ENCODE results near the gene TRPM2. TPM values are rescaled to one million over a fixed set of nuclear protein-coding genes. Genes with fewer than 3 reads are reported as not detected.

Gene TRPM2
- total and polyA plus RNA-seq, 9 donors = 0.89 to 1.9 (median 1.5) TPM

DNA sequence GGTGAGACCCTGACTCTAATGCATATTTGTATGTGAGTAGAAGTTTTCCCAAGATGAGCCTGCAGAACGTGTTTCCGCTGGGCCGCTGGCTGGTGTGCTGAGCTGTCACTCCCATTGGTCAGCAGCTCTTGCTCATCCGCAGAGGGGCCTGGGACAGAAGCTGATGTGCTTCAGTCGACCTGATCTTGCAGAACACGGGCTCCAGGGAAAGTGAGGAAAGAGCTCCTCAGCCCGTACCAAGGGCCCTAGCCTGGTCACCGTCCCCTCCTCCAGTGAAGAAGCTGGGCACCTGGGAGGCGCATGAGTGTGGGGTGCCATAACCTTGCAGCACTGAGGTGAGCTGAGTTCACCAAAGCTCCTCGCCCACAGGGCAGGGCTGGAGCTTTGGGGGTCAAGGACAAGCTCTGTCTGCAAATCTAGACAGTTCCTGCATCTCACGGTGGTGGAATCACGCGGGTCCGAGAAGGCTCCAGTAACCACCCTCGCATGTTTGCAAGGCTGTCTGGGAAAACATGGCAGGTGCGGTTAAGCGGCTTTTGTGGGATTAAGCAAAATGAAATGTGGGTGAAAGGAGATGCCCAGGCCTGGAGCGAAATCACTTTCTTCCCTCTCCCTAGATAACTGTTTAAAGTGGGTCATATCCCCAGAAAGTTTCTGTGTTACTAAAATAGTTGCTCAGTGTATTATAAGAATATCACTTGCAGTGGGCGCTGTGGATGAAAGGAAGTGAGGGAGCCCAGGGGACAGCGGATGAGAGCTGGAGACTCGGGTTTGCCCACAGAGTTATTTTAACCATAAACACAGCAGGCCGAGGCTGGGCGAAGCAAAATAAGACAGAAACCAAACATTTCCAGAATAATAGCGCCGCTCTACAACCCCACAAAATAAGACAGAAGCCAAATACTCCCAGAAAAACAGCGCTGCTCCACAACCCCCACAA, 68.8 kb downstream of the TRPM2 start:
- H3K4me3 ChIP-seq (ENCODE audit: low read length) = no peak overlapping the region
- H3K36me3 ChIP-seq (ENCODE audit: control insufficient read depth, insufficient read depth, low read length) = no peaks in the 10 kb centered on the region
- DNase-seq = no peak
- H3K4me1 ChIP-seq (ENCODE audit: control insufficient read depth, insufficient read depth, low read length) = no peaks in the 10 kb centered on the region
- no peaks in the 10 kb centered on the region for H3K27me3 ChIP-seq (ENCODE audit: control insufficient read depth, insufficient read depth, low read length)
- peaks cover 4% of the 10 kb centered on the region for H3K9me3 ChIP-seq (replicated peaks; ENCODE audit: control insufficient read depth, low read depth, low read length)
- no peak overlapping the region for H3K27ac ChIP-seq (ENCODE audit: low read length)
- 75% methylated on average over 15 of the region's 26 CpGs for WGBS (ENCODE audit: insufficient coverage)

DNA sequence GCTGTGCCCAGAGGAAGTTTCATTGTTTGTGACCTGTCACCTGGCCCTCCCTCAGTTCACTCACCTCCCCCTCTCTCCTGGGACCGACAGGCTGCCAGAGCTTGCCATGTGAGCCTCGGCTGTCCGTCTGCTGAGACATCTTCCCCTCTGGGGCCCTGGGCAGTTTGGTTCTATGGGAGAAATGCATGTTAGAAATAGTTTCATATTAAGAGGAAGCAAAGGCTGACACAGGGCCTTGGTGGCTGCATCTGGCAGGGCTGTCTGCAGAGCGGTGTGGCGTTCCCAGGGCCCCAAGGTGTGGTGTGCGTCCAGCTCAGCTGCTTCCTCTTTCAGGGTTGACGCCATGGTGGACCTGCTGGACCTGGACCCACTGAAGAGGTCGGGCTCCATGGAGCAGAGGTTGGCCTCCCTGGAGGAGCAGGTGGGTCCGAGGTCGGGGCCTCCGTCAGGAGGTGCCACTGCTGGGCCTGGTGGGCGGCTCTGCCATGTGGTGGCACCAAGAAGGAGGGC, 69.9 kb downstream of the TRPM2 start:
- H3K27ac ChIP-seq (ENCODE audit: low read length) = no peak overlapping the region
- DNase-seq = no peak
- H3K4me3 ChIP-seq (ENCODE audit: low read length) = no peak overlapping the region
- H3K9me3 ChIP-seq (replicated peaks; ENCODE audit: control insufficient read depth, low read depth, low read length) = no peaks in the 10 kb centered on the region
- no peaks in the 10 kb centered on the region for H3K36me3 ChIP-seq (ENCODE audit: control insufficient read depth, insufficient read depth, low read length)
- WGBS (ENCODE audit: insufficient coverage) = 80% methylated on average over 8 of the region's 12 CpGs
- no peaks in the 10 kb centered on the region for H3K4me1 ChIP-seq (ENCODE audit: control insufficient read depth, insufficient read depth, low read length)
- no peaks in the 10 kb centered on the region for H3K27me3 ChIP-seq (ENCODE audit: control insufficient read depth, insufficient read depth, low read length)

DNA sequence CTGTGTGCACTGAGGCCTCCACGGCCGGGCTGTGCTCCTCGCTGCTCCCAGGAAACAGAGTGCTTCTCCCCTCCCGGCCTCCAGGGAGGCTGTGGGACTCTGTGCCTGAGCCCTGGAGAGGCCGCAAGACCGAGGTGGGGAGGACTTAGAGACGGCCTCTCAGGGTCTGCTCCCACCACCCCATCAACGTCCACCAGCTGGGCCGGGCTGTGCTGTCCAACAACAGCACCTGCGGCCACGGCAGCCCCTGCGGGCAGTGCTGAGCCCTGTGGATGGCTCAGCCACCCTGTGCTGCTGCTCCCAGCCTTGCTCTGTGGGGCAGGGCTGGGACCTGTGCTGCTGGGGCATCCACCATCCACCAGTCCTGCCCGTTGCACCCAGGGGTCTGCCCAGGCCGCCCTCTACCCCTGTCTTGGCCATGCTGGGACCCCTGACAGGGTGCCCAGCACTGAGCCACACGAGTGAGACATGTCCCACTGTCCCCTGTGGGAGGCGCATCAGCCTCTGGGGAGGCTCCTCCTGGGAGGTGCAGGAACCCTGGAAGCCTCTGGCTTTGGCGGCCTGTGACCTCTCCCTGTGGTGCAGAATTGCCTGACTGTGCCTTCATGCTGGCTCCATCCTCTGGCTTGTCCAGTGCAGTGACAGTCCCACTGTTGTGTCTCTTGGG, 70.7 kb downstream of the TRPM2 start:
- H3K9me3 ChIP-seq (replicated peaks; ENCODE audit: control insufficient read depth, low read depth, low read length) = no peaks in the 10 kb centered on the region
- no peak for DNase-seq
- no peak overlapping the region for H3K27ac ChIP-seq (ENCODE audit: low read length)
- no peak overlapping the region for H3K4me3 ChIP-seq (ENCODE audit: low read length)
- 65% methylated on average over 17 of the region's 17 CpGs for WGBS (ENCODE audit: insufficient coverage)
- H3K4me1 ChIP-seq (ENCODE audit: control insufficient read depth, insufficient read depth, low read length) = no peaks in the 10 kb centered on the region
- H3K36me3 ChIP-seq (ENCODE audit: control insufficient read depth, insufficient read depth, low read length) = no peaks in the 10 kb centered on the region
- no peaks in the 10 kb centered on the region for H3K27me3 ChIP-seq (ENCODE audit: control insufficient read depth, insufficient read depth, low read length)

DNA sequence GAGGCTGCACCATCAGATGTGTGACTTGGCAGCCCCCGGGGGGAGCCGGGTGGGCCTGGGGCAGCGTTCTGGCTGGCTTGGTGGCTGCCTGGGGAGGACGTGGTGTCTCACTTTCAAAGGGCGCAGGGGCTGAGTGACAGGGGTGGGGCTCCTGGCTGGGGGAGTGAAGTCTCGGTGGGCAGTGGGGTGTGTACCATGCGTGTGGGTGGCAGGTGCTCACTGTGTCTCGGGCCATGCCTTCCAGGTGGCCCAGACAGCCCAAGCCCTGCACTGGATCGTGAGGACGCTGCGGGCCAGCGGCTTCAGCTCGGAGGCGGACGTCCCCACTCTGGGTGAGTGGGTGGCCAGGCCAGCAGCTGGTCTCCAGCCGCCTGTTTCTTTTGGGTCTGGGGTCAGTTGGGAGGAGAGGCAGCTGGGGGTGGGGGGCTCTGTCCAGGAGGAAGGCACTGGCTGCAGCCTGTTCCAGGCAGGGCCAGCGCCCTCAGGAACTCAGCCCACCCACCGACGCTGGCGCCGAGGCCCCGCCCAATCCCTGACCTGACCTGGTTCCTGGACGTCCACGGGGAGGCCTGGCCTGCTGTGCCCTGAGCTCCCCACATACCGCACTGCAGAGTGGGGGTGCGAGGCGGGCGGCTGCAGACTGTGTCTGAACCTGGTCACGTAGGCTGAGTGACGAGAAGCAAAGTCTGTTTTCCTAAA, 71.3 kb downstream of the TRPM2 start:
- no peak overlapping the region for H3K4me3 ChIP-seq (ENCODE audit: low read length)

DNA sequence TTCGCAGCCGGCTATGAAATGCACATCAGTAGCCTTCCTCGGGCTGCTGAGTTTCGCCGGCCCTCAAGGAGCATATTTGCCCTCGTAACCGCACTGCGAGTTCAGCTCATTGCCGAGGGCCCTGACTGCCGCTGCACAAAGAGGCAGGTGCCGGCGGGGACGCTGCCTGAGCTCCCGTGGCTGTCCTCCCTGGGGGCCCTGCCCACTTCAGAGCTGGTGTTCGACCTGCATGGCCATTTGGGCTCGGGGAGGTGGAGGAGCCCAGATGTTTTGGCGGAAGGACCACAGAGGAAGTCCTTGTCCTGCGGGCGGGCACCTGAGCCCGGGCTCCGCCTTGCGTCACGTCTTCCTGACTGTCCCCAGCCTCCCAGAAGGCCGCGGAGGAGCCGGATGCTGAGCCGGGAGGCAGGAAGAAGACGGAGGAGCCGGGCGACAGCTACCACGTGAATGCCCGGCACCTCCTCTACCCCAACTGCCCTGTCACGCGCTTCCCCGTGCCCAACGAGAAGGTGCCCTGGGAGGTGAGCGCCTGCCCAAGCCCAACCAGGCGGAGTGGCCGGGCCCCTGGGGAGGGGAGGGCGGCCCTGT, 72.0 kb downstream of the TRPM2 start:
- no peaks in the 10 kb centered on the region for H3K27me3 ChIP-seq (ENCODE audit: control insufficient read depth, insufficient read depth, low read length)
- H3K9me3 ChIP-seq (replicated peaks; ENCODE audit: control insufficient read depth, low read depth, low read length) = peaks cover 3% of the 10 kb centered on the region
- H3K4me3 ChIP-seq (ENCODE audit: low read length) = no peak overlapping the region
- no peak for DNase-seq
- 56% methylated on average over 19 of the region's 40 CpGs for WGBS (ENCODE audit: insufficient coverage)
- no peaks in the 10 kb centered on the region for H3K4me1 ChIP-seq (ENCODE audit: control insufficient read depth, insufficient read depth, low read length)
- H3K27ac ChIP-seq (ENCODE audit: low read length) = no peak overlapping the region
- H3K36me3 ChIP-seq (ENCODE audit: control insufficient read depth, insufficient read depth, low read length) = no peaks in the 10 kb centered on the region

More for the DNA sequence above, 71.3 kb downstream of the TRPM2 start:
- H3K27ac ChIP-seq (ENCODE audit: low read length) = no peak overlapping the region
- H3K36me3 ChIP-seq (ENCODE audit: control insufficient read depth, insufficient read depth, low read length) = no peaks in the 10 kb centered on the region
- no peaks in the 10 kb centered on the region for H3K27me3 ChIP-seq (ENCODE audit: control insufficient read depth, insufficient read depth, low read length)
- H3K4me1 ChIP-seq (ENCODE audit: control insufficient read depth, insufficient read depth, low read length) = no peaks in the 10 kb centered on the region
- no peak for DNase-seq
- WGBS (ENCODE audit: insufficient coverage) = 56% methylated on average over 24 of the region's 30 CpGs
- peaks cover 2% of the 10 kb centered on the region for H3K9me3 ChIP-seq (replicated peaks; ENCODE audit: control insufficient read depth, low read depth, low read length)

DNA sequence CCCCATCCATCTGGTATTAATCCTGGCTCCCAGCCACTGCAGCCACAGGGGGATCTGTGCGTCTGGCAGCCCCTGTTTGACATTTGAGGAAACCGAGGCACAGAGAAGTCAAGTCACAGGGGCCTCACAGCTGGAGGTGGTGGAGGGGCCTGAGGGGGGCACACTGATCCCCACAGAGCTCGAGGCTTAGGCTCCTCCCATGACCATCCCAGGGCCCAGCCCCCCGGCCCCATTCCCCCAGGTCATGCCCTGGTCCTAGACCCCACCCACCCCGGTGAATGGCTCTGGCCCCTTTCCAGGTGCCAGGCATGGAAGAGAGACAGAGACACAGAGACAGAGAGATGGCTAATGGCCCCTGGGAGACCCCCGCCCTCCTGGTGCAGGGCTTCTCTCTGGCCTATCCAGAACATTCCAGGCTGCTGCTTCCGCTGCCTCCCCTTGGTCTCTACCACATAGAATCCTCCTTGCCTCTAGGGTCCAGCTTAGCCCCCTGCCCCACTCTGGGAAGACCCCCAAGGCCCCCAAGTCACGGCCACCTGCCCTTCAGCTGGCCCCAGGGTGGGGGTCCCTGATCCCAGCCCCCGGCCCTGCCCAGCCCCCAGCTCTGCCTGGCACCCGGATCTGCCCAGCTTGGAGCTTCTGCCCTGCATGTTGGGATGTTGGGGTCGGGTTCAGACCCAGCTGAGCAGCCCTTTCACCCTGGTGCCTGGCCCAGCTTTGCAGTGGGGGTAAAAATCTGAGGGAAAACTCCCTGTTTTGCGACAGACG, 72.7 kb downstream of the TRPM2 start:
- no peaks in the 10 kb centered on the region for H3K4me1 ChIP-seq (ENCODE audit: control insufficient read depth, insufficient read depth, low read length)
- H3K27me3 ChIP-seq (ENCODE audit: control insufficient read depth, insufficient read depth, low read length) = no peaks in the 10 kb centered on the region
- H3K27ac ChIP-seq (ENCODE audit: low read length) = no peak overlapping the region
- H3K9me3 ChIP-seq (replicated peaks; ENCODE audit: control insufficient read depth, low read depth, low read length) = peaks cover 3% of the 10 kb centered on the region
- no peaks in the 10 kb centered on the region for H3K36me3 ChIP-seq (ENCODE audit: control insufficient read depth, insufficient read depth, low read length)
- H3K4me3 ChIP-seq (ENCODE audit: low read length) = no peak overlapping the region
- WGBS (ENCODE audit: insufficient coverage) = 88% methylated on average over 4 of the region's 13 CpGs
- no peak for DNase-seq

DNA sequence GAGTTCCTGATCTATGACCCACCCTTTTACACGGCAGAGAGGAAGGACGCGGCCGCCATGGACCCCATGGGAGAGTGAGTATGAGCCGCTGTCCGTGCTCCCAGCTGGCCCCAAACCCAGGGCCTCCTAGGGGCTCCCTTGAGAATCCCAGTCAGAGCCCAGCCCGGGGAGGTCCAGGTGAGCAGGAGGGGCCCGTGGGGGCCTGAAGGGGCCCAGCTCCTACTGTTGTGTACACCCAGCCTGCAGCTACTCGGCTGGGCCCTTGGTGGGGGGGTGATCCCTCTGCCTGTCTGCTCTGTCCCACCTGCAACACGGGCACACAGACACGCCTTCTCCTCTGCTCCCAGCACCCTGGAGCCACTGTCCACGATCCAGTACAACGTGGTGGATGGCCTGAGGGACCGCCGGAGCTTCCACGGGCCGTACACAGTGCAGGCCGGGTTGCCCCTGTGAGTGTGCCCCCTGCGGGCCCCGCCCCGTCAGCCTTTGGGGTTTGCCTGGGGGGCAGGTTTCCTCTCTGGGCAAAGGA, 73.3 kb downstream of the TRPM2 start:
- no peak for DNase-seq
- no peaks in the 10 kb centered on the region for H3K36me3 ChIP-seq (ENCODE audit: control insufficient read depth, insufficient read depth, low read length)
- WGBS (ENCODE audit: insufficient coverage) = 53% methylated on average over 7 of the region's 21 CpGs

DNA sequence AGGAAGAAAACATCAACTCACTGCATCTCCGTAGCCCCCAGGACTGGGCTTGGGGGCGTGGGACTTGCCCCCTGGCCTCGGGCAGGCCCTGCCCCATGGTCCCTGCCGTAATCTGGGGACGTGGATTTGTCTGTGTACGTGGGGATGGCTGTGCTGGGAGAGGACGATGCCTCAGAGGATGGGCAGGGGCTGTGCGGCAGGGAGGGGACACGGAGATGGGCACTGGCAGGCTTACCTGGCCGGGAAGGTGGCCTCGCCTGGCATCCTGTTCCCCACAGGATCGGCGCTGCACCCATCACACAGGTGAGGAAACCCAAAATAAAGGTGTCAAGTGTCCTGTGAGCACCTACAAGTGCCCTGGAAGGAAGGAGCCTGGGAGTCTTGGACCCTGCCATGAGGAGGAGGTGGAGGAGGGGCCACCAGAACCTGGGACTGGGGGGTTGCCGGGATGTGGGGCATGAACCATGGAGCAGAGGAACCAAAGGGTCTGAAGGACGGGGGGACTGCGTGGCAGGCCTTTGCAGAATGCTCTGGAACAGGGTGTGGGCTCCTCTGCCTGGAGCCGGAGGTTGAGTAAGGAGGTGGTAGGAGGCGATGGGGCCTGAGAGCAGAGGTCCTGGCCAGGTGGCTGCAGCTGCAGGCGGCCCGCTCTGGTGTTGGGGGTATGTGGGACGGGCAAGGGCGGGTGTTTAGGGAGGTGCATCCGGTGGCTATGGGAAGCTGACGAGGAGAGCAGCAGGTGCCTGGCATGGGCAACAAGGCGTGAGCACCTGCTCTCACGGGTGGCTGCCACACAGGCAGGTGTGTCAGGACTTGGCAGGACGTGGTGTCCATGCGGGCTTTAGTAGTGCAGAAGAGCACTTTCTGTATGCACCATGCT, 74.1 kb downstream of the TRPM2 start:
- Histone ChIP-seq H3K27ac (ENCODE audit: low read length) (no peak overlapping the region), H3K27me3 (ENCODE audit: control insufficient read depth, insufficient read depth, low read length) (no peaks in the 10 kb centered on the region), H3K4me3 (ENCODE audit: low read length) (no peak overlapping the region), H3K4me1 (ENCODE audit: control insufficient read depth, insufficient read depth, low read length) (no peaks in the 10 kb centered on the region), H3K9me3 (replicated peaks; ENCODE audit: control insufficient read depth, low read depth, low read length) (peaks cover 3% of the 10 kb centered on the region), H3K36me3 (ENCODE audit: control insufficient read depth, insufficient read depth, low read length) (no peaks in the 10 kb centered on the region)
- no peak for DNase-seq
- 86% methylated on average over 26 of the region's 28 CpGs for WGBS (ENCODE audit: insufficient coverage)

More for the DNA sequence above, 73.3 kb downstream of the TRPM2 start:
- no peaks in the 10 kb centered on the region for H3K27me3 ChIP-seq (ENCODE audit: control insufficient read depth, insufficient read depth, low read length)
- no peaks in the 10 kb centered on the region for H3K4me1 ChIP-seq (ENCODE audit: control insufficient read depth, insufficient read depth, low read length)
- no peak overlapping the region for H3K4me3 ChIP-seq (ENCODE audit: low read length)
- H3K27ac ChIP-seq (ENCODE audit: low read length) = no peak overlapping the region
- H3K9me3 ChIP-seq (replicated peaks; ENCODE audit: control insufficient read depth, low read depth, low read length) = peaks cover 3% of the 10 kb centered on the region

All from muscle of leg (tissue), 11 donors.